Epithelial cell of esophagus (primary cell): ENCODE data around the gene MED10.

ENCODE experiments used
- DNase-seq: peaks from one replicate; pipeline ENCODE4 v3.0.0; 2010; ENCODE audit warnings: low read depth
- H3K4me3 ChIP-seq: 2 replicates; pipeline ENCODE4 v1.5.1; 2011; ENCODE audit warnings: mild to moderate bottlenecking, low read length, control low read depth
- CTCF ChIP-seq: IDR thresholded peaks from 2 replicates; pipeline ENCODE4 v1.5.1; 2011; ENCODE audit warnings: low read depth, mild to moderate bottlenecking, low read length, control low read depth, inconsistent platforms; ENCODE audit not compliant: insufficient read depth; ENCODE audit errors: missing control alignments

The MED10 gene

GRCh38 chr5:6386271-6386670, 7.9 kb upstream of the MED10 start:
- no peak for TF ChIP-seq CTCF
- H3K4me3 ChIP-seq, result no peak overlapping the region
- DNase-seq, result no peak

- no peak for DNase-seq
- H3K4me3 ChIP-seq, result no peak overlapping the region
- TF ChIP-seq CTCF, result no peak
Measured at GRCh38 chr5:6384856-6385255, 6.5 kb upstream of the MED10 start.

GRCh38 chr5:6383376-6383775, 5.0 kb upstream of the MED10 start:
- TF ChIP-seq CTCF, result no peak
- DNase-seq, result no peak
- H3K4me3 ChIP-seq, result no peak overlapping the region

GRCh38 chr5:6379246-6379645, 899 bp upstream of the MED10 start:
- TF ChIP-seq CTCF, result no peak
- no peak for DNase-seq
- no peak overlapping the region for H3K4me3 ChIP-seq

GRCh38 chr5:6378766-6379103, 388 bp upstream of the MED10 start:
- peak overlapping the region; percentile 94 for H3K4me3 ChIP-seq
- no peak for DNase-seq
- no peak for TF ChIP-seq CTCF

- H3K4me3 ChIP-seq, result peak overlapping the region; percentile 94
- TF ChIP-seq CTCF, result no peak
- no peak for DNase-seq
Measured at GRCh38 chr5:6377582-6377904, 804 bp downstream of the MED10 start.

GRCh38 chr5:6376974-6377520, 1.3 kb downstream of the MED10 start:
- no peak for DNase-seq
- no peak for TF ChIP-seq CTCF
- H3K4me3 ChIP-seq, result peak overlapping the region; percentile 94
